Panc1 (cell line): Measurements from ENCODE around the gene PINK1. TPM values are rescaled to one million over a fixed set of nuclear protein-coding genes. Genes with fewer than 3 reads are reported as not detected.

Source experiments
- ATAC-seq: fragments of 200-7000 bp; cut with Tn5 transposase; 2 replicates; pipeline ENCODE4 v1.9.1; 2020; ENCODE audit warnings: mild to moderate bottlenecking, moderate library complexity
- BruUV-seq: library from RNA; stranded (reverse); fragments of 400-500 nt; replicated peaks from 2 replicates; lab custom pipeline; 2021; lab: Mats Ljungman, UMichigan
- CTCF ChIA-PET: fragments of 300-600 bp; sonication (Branson Sonifier 250); formaldehyde crosslinking; loops from one replicate; lab custom pipeline; 2022; ENCODE audit warnings: antibody characterized with exemption; lab: Charles Lee
- POLR2A ChIA-PET: fragments of 300-600 bp; sonication (Branson Sonifier 250); formaldehyde crosslinking; loops from one replicate; lab custom pipeline; 2022; ENCODE audit warnings: antibody characterized with exemption; lab: Charles Lee
- DNase-seq: peaks from one replicate; pipeline ENCODE4 v3.0.0-alpha.2; 2010; ENCODE audit warnings: low read depth, low spot score
- H3K27ac ChIP-seq: 2 replicates; pipeline ENCODE4 v1.5.1; 2011; ENCODE audit warnings: mild to moderate bottlenecking, low read length, inconsistent platforms
- H3K27me3 ChIP-seq: fragments of 200-500 bp; sonication (Bioruptor generic); 2 replicates; pipeline ENCODE4 v1.6.0; 2014; ENCODE audit warnings: low read length, inconsistent platforms; ENCODE audit not compliant: control insufficient read depth, insufficient read depth
- H3K36me3 ChIP-seq: fragments of 200-500 bp; sonication (Bioruptor generic); 2 replicates; pipeline ENCODE4 v1.5.1; 2014; ENCODE audit warnings: inconsistent platforms, mild to moderate bottlenecking, low read length, moderate library complexity; ENCODE audit not compliant: control insufficient read depth, insufficient read depth
- H3K4me1 ChIP-seq: 2 replicates; pipeline ENCODE4 v1.5.1; 2011; ENCODE audit warnings: inconsistent platforms, mild to moderate bottlenecking, low read length, moderate library complexity; ENCODE audit not compliant: control insufficient read depth, insufficient read depth
- H3K4me3 ChIP-seq, 2 experiments: 2 replicates each; pipeline ENCODE4 v1.5.1; 2011 to 2012; ENCODE audit warnings: low read depth in 2 of 2, low read length in 2 of 2, mild to moderate bottlenecking in 2 of 2, inconsistent platforms in 1 of 2, moderate library complexity in 1 of 2
- H3K9me3 ChIP-seq: fragments of 200-500 bp; sonication (Bioruptor generic); 2 replicates; pipeline ENCODE4 v1.5.1; 2014; ENCODE audit warnings: low read depth, mild to moderate bottlenecking, inconsistent platforms, low read length, moderate library complexity; ENCODE audit not compliant: control insufficient read depth, insufficient read depth
- CTCF ChIP-seq: fragments of 450-650 bp; IDR thresholded peaks from 2 replicates; pipeline ENCODE4 v1.5.1; 2017; ENCODE audit warnings: mild to moderate bottlenecking
- POLR2AphosphoS5 ChIP-seq: IDR thresholded peaks from 2 replicates; pipeline ENCODE4 v1.6.1; 2012; ENCODE audit warnings: mild to moderate bottlenecking, low read depth, low read length, moderate library complexity
- REST ChIP-seq, 2 experiments: IDR thresholded peaks; 2 replicates each; pipeline ENCODE4 v1.6.1; 2011 to 2012; ENCODE audit warnings: low read depth in 2 of 2, control low read depth in 1 of 2, low read length in 1 of 2, mild to moderate bottlenecking in 1 of 2, moderate library complexity in 1 of 2; ENCODE audit not compliant: insufficient read depth in 1 of 2
- SIN3A ChIP-seq: IDR thresholded peaks from 2 replicates; pipeline ENCODE4 v1.6.1; 2012; ENCODE audit warnings: low read depth, mild to moderate bottlenecking, low read length, moderate library complexity, borderline replicate concordance; ENCODE audit not compliant: insufficient read depth
- TCF7L2 ChIP-seq: IDR thresholded peaks from 2 replicates; pipeline ENCODE4 v1.6.1; 2011; ENCODE audit warnings: mild to moderate bottlenecking, low read depth, low read length, inconsistent platforms
- in situ Hi-C: cut with HindIII; loops from 2 replicates; pipeline ENCODE4 v1.10.0; 2016; ENCODE audit warnings: low sequenced_read_pairs, low pct_unique_long_range_greater_than_20kb
- intact Hi-C: fragments of 100-400 bp; cut with micrococcal nuclease; formaldehyde crosslinking; loops from one replicate; pipeline ENCODE4 v1.10.0; 2022; ENCODE audit not compliant: unreplicated experiment
- total RNA-seq: library from RNA; stranded (reverse); gene quantifications from one replicate; pipeline ENCODE4 v1.2.1, GENCODE V29; 2021; ENCODE audit not compliant: unreplicated experiment

The PINK1 gene
- total RNA-seq, 1 experiment from 2014 or later, result 32.1 TPM

- intact Hi-C loops, result no loop called here
- no peak overlapping the region for H3K27ac ChIP-seq
- BruUV-seq, result no TSS peak
- H3K27me3 ChIP-seq, result no peaks in the 10 kb centered on the region
- no peaks in the 10 kb centered on the region for H3K9me3 ChIP-seq
- H3K4me1 ChIP-seq, result no peaks in the 10 kb centered on the region
- POLR2A ChIA-PET, result no interaction called here
- TF ChIP-seq CTCF, result no peak
- no peak for TF ChIP-seq TCF7L2
- no peak for TF ChIP-seq POLR2AphosphoS5
- no peak for TF ChIP-seq SIN3A
- no peak for TF ChIP-seq REST (IDR thresholded peaks at IDR 0.05; ENCODE audit: insufficient read depth in 1 of 2, low read depth in 2 of 2, low read length in 1 of 2)
- H3K36me3 ChIP-seq, result no peaks in the 10 kb centered on the region
- H3K4me3 ChIP-seq, result no peak overlapping the region
- DNase-seq, result no peak
- in situ Hi-C loops, result no loop called here
- CTCF ChIA-PET, result interaction anchor here (0.6 kb wide), 1 partner anchor 92 kb away, joined by 8 read pairs; no protein-coding TSS in a partner anchor
- no peak for ATAC-seq
These were observed 12.2 kb downstream of the PINK1 start for GRCh38 chr1:20645414-20645813.

GRCh38 chr1:20648438-20648837, 15.2 kb downstream of the PINK1 start:
- no peaks in the 10 kb centered on the region for H3K9me3 ChIP-seq
- TF ChIP-seq CTCF, result no peak
- no peak for TF ChIP-seq TCF7L2
- TF ChIP-seq REST (IDR thresholded peaks at IDR 0.05; ENCODE audit: insufficient read depth in 1 of 2, low read depth in 2 of 2, low read length in 1 of 2), result no peak
- TF ChIP-seq SIN3A, result no peak
- no peak for TF ChIP-seq POLR2AphosphoS5
- DNase-seq (no peak), ATAC-seq (no peak; the same call in 1 of the 2 replicates)
- BruUV-seq, result no TSS peak
- ChIA-PET CTCF (no interaction called here), POLR2A (no interaction called here)
- no peak overlapping the region for H3K27ac ChIP-seq
- H3K4me3 ChIP-seq, result no peak overlapping the region
- in situ Hi-C loops (no loop called here), intact Hi-C loops (no loop called here)
- H3K36me3 ChIP-seq, result peaks cover 7% of the 10 kb centered on the region
- no peaks in the 10 kb centered on the region for H3K4me1 ChIP-seq
- H3K27me3 ChIP-seq, result no peaks in the 10 kb centered on the region
